Esophagus muscularis mucosa (tissue), 3 donors: ENCODE measurements around the gene ST8SIA5.

Experiments
- POLR2A ChIP-seq: fragments of 450-650 bp; IDR thresholded peaks from one replicate; pipeline ENCODE4 v1.6.1; 2017; ENCODE audit warnings: antibody characterized with exemption, moderate library complexity, mild to moderate bottlenecking, low read depth
- POLR2AphosphoS5 ChIP-seq, 2 donors: sonication (generic); formaldehyde crosslinking; IDR thresholded peaks; one replicate each; pipeline ENCODE4 v1.6.1; 2017; ENCODE audit warnings: antibody characterized with exemption in 2 of 2
- TF ChIP-seq, protein P1 (sequence below), 3 experiments: fragments of 200-600 bp in 2 of 3; fragments of 450-650 bp in 1 of 3; sonication (generic) in 2 of 3; IDR thresholded peaks; one replicate each; pipeline ENCODE4 v1.5.1; 2017 to 2019; ENCODE audit warnings: antibody characterized with exemption in 3 of 3, mild to moderate bottlenecking in 2 of 3, moderate library complexity in 1 of 3

DNA sequence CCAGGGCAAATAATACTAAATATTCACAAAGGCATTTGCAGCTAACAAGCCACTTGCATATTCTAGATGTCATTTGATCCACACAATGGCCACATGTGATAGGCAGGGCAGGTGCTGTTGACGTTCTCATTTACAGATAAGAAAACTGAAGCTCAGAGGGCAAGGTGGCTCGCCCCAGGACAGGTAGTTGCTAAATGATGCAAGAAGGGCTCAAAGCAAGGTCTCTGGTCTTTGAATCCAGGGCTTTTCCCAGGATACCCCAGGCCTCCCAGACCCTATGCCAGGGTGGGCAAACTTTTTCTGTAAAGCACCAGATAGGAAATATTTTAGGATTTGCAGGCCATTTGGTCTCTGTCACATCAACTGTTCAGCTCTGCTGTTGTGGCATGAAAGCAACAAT, 135.0 kb downstream of the ST8SIA5 start:
- TF ChIP-seq, protein P1, sequence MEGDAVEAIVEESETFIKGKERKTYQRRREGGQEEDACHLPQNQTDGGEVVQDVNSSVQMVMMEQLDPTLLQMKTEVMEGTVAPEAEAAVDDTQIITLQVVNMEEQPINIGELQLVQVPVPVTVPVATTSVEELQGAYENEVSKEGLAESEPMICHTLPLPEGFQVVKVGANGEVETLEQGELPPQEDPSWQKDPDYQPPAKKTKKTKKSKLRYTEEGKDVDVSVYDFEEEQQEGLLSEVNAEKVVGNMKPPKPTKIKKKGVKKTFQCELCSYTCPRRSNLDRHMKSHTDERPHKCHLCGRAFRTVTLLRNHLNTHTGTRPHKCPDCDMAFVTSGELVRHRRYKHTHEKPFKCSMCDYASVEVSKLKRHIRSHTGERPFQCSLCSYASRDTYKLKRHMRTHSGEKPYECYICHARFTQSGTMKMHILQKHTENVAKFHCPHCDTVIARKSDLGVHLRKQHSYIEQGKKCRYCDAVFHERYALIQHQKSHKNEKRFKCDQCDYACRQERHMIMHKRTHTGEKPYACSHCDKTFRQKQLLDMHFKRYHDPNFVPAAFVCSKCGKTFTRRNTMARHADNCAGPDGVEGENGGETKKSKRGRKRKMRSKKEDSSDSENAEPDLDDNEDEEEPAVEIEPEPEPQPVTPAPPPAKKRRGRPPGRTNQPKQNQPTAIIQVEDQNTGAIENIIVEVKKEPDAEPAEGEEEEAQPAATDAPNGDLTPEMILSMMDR (IDR thresholded peaks at IDR 0.05) = no peak
- no peak for TF ChIP-seq POLR2A
- no peak for TF ChIP-seq POLR2AphosphoS5 (IDR thresholded peaks at IDR 0.05)
